Measurements from ENCODE around the gene DIDO1.

The DIDO1 gene

GRCh38 chr20:62894261-62894660 lies 32.0 kb downstream of the DIDO1 start:
- no peak for DNase-seq (ENCODE audit: low read depth)

- no peak for DNase-seq (ENCODE audit: low read depth)
Measured at GRCh38 chr20:62893700-62894099, 32.6 kb downstream of the DIDO1 start.

GRCh38 chr20:62892348-62893304 lies 33.7 kb downstream of the DIDO1 start:
- no peak for DNase-seq (ENCODE audit: low read depth)

- no peak for DNase-seq (ENCODE audit: low read depth)
Measured at GRCh38 chr20:62891111-62891510, 35.2 kb downstream of the DIDO1 start.

GRCh38 chr20:62890444-62890843 lies 35.9 kb downstream of the DIDO1 start:
- DNase-seq (ENCODE audit: low read depth) = no peak

- no peak for DNase-seq (ENCODE audit: low read depth)
Measured at GRCh38 chr20:62889871-62890270, 36.4 kb downstream of the DIDO1 start.

- DNase-seq (ENCODE audit: low read depth) = no peak
Measured at GRCh38 chr20:62889411-62889810, 36.9 kb downstream of the DIDO1 start.

GRCh38 chr20:62888910-62889309 lies 37.4 kb downstream of the DIDO1 start:
- no peak for DNase-seq (ENCODE audit: low read depth)

GRCh38 chr20:62888406-62888805 lies 37.9 kb downstream of the DIDO1 start:
- DNase-seq (ENCODE audit: low read depth) = no peak

GRCh38 chr20:62887860-62888239 lies 38.5 kb downstream of the DIDO1 start:
- no peak for DNase-seq (ENCODE audit: low read depth)

GRCh38 chr20:62887152-62887859 lies 39.0 kb downstream of the DIDO1 start:
- no peak for DNase-seq (ENCODE audit: low read depth)

- DNase-seq (ENCODE audit: low read depth) = no peak
Measured at GRCh38 chr20:62886709-62887058, 39.6 kb downstream of the DIDO1 start.

GRCh38 chr20:62885896-62886708 lies 40.2 kb downstream of the DIDO1 start:
- no peak for DNase-seq (ENCODE audit: low read depth)

- DNase-seq (ENCODE audit: low read depth) = no peak
Measured at GRCh38 chr20:62885046-62885895, 41.0 kb downstream of the DIDO1 start.

- DNase-seq (ENCODE audit: low read depth) = no peak
Measured at GRCh38 chr20:62884556-62884955, 41.7 kb downstream of the DIDO1 start.

GRCh38 chr20:62882426-62882825 lies 43.9 kb downstream of the DIDO1 start:
- no peak for DNase-seq (ENCODE audit: low read depth)

- DNase-seq (ENCODE audit: low read depth) = no peak
Measured at GRCh38 chr20:62881662-62882395, 44.5 kb downstream of the DIDO1 start.

- DNase-seq (ENCODE audit: low read depth) = no peak
Measured at GRCh38 chr20:62880935-62881661, 45.2 kb downstream of the DIDO1 start.

GRCh38 chr20:62880147-62880934 lies 46.0 kb downstream of the DIDO1 start:
- DNase-seq (ENCODE audit: low read depth) = no peak

All from stimulated activated CD8-positive, alpha-beta memory T cell treated with anti-CD3 and anti-CD28 coated beads, Interleukin-15, amount 100 ng/mL, for 24 hours (primary cell).